ENCODE measurements around the gene KCNA10. TPM values are rescaled to one million over a fixed set of nuclear protein-coding genes. Genes with fewer than 3 reads are reported as not detected.

Gene KCNA10
- total and polyA plus RNA-seq, 2 experiments from 2014 or later: not detected

GRCh38 chr1:110489406-110489805 is 29.6 kb downstream of the KCNA10 start:
- Mint-ChIP-seq H3K36me3 (ENCODE audit: low read depth) (no peaks in the 10 kb centered on the region), H3K27me3 (ENCODE audit: insufficient read depth, low read depth, poor library complexity) (peaks cover 18% of the 10 kb centered on the region), H3K9me3 (no peaks in the 10 kb centered on the region), H3K27ac (no peak overlapping the region), H3K4me3 (no peak overlapping the region), H3K4me1 (peaks cover 11% of the 10 kb centered on the region)
- Histone ChIP-seq H3K27ac (ENCODE audit: low read depth) (no peak overlapping the region), H3K79me2 (replicated peaks; ENCODE audit: insufficient read depth) (no peaks in the 10 kb centered on the region), H3F3A (replicated peaks; ENCODE audit: low read depth) (no peaks in the 10 kb centered on the region), H3K9me2 (ENCODE audit: insufficient read depth) (no peaks in the 10 kb centered on the region), H3K36me3 (ENCODE audit: insufficient read depth) (no peaks in the 10 kb centered on the region), H2AFZ (no peak overlapping the region), H3K4me3 (no peak overlapping the region), H3K4me1 (ENCODE audit: insufficient read depth) (peaks cover 4% of the 10 kb centered on the region; the same call in 1 of the 2 replicates), H3K27me3 (ENCODE audit: insufficient read depth) (no peaks in the 10 kb centered on the region), H4K20me1 (replicated peaks; ENCODE audit: insufficient read depth) (no peaks in the 10 kb centered on the region), H3K4me2 (no peak overlapping the region)
- TF ChIP-seq JUNB (IDR thresholded peaks at IDR 0.05; ENCODE audit: unreplicated experiment) (no peak), STAT1 (IDR thresholded peaks at IDR 0.05; ENCODE audit: unreplicated experiment) (no peak), ZNF114 (CRISPR knock-in tag; IDR thresholded peaks at IDR 0.05) (no peak)
- DNase-seq (ENCODE audit: low spot score) (no peak), ATAC-seq (no peak)

GRCh38 chr1:110488867-110489266 is 30.1 kb downstream of the KCNA10 start:
- Histone ChIP-seq H4K20me1 (replicated peaks; ENCODE audit: insufficient read depth) (no peaks in the 10 kb centered on the region), H3K36me3 (ENCODE audit: insufficient read depth) (no peaks in the 10 kb centered on the region), H3K27me3 (ENCODE audit: insufficient read depth) (no peaks in the 10 kb centered on the region), H3K9me2 (ENCODE audit: insufficient read depth) (no peaks in the 10 kb centered on the region), H3K4me1 (ENCODE audit: insufficient read depth) (no peaks in the 10 kb centered on the region), H2AFZ (no peak overlapping the region), H3K4me2 (no peak overlapping the region), H3K79me2 (replicated peaks; ENCODE audit: insufficient read depth) (no peaks in the 10 kb centered on the region), H3K27ac (ENCODE audit: low read depth) (no peak overlapping the region), H3F3A (replicated peaks; ENCODE audit: low read depth) (no peaks in the 10 kb centered on the region), H3K4me3 (no peak overlapping the region)
- Mint-ChIP-seq H3K4me1 (peaks cover 9% of the 10 kb centered on the region), H3K9me3 (no peaks in the 10 kb centered on the region), H3K4me3 (no peak overlapping the region), H3K27me3 (ENCODE audit: insufficient read depth, low read depth, poor library complexity) (peaks cover 16% of the 10 kb centered on the region), H3K27ac (no peak overlapping the region), H3K36me3 (ENCODE audit: low read depth) (no peaks in the 10 kb centered on the region)
- no peak for DNase-seq (ENCODE audit: low spot score)
- TF ChIP-seq CREB1 (CRISPR knock-in tag; IDR thresholded peaks at IDR 0.05; ENCODE audit: low read depth) (no peak), REST (IDR thresholded peaks at IDR 0.05; ENCODE audit: unreplicated experiment) (no peak), ETS1 (IDR thresholded peaks at IDR 0.05) (no peak), POLR2AphosphoS5 (IDR thresholded peaks at IDR 0.05; ENCODE audit: low read depth) (no peak), NANOG (IDR thresholded peaks at IDR 0.05; ENCODE audit: borderline replicate concordance) (no peak)
- no peak for ATAC-seq
